Activated CD8-positive, alpha-beta memory T cell treated with anti-CD3 and anti-CD28 coated beads, Interleukin-2, amount 50 U/mL, for 1 hour (primary cell): ENCODE results near the gene SFMBT2.

Experiments
- DNase-seq: peaks from one replicate; pipeline ENCODE4 v3.0.0-alpha.2; 2020; ENCODE audit errors: extremely low read depth

SFMBT2 gene

GRCh38 chr10:7364474-7364873, 46.4 kb downstream of the SFMBT2 start:
- no peak for DNase-seq

GRCh38 chr10:7363700-7364099, 47.1 kb downstream of the SFMBT2 start:
- DNase-seq = no peak

GRCh38 chr10:7362471-7362870, 48.4 kb downstream of the SFMBT2 start:
- no peak for DNase-seq

- DNase-seq = no peak
These were observed 49.5 kb downstream of the SFMBT2 start for GRCh38 chr10:7361316-7361715.

- DNase-seq = no peak
These were observed 50.9 kb downstream of the SFMBT2 start for GRCh38 chr10:7359954-7360353.

- no peak for DNase-seq
These were observed 51.5 kb downstream of the SFMBT2 start for GRCh38 chr10:7359356-7359755.

- no peak for DNase-seq
These were observed 53.6 kb downstream of the SFMBT2 start for GRCh38 chr10:7357193-7357592.

- no peak for DNase-seq
These were observed 56.3 kb downstream of the SFMBT2 start for GRCh38 chr10:7354330-7355047.

- DNase-seq = no peak
These were observed 58.9 kb downstream of the SFMBT2 start for GRCh38 chr10:7351894-7352293.

GRCh38 chr10:7350541-7351195, 60.2 kb downstream of the SFMBT2 start:
- DNase-seq = no peak

GRCh38 chr10:7345717-7346116, 65.1 kb downstream of the SFMBT2 start:
- no peak for DNase-seq

- no peak for DNase-seq
These were observed 67.8 kb downstream of the SFMBT2 start for GRCh38 chr10:7343040-7343439.

GRCh38 chr10:7340179-7340874, 70.5 kb downstream of the SFMBT2 start:
- no peak for DNase-seq

- DNase-seq = no peak
These were observed 71.3 kb downstream of the SFMBT2 start for GRCh38 chr10:7339510-7339909.

GRCh38 chr10:7338469-7338868, 72.4 kb downstream of the SFMBT2 start:
- no peak for DNase-seq

GRCh38 chr10:7337431-7338171, 73.2 kb downstream of the SFMBT2 start:
- DNase-seq = no peak

- DNase-seq = no peak
These were observed 74.9 kb downstream of the SFMBT2 start for GRCh38 chr10:7335977-7336376.

- DNase-seq = no peak
These were observed 76.2 kb downstream of the SFMBT2 start for GRCh38 chr10:7334642-7334964.

- no peak for DNase-seq
These were observed 76.7 kb downstream of the SFMBT2 start for GRCh38 chr10:7333961-7334641.

- no peak for DNase-seq
These were observed 81.6 kb downstream of the SFMBT2 start for GRCh38 chr10:7329219-7329618.

- DNase-seq = no peak
These were observed 82.9 kb downstream of the SFMBT2 start for GRCh38 chr10:7327885-7328284.

GRCh38 chr10:7322623-7323022, 88.2 kb downstream of the SFMBT2 start:
- DNase-seq = no peak
